ENCODE results near the gene SRRD. TPM values are rescaled to one million over a fixed set of nuclear protein-coding genes. Genes with fewer than 3 reads are reported as not detected.

Gene SRRD
- polyA plus RNA-seq, 1 experiment = 13.1 TPM

DNA sequence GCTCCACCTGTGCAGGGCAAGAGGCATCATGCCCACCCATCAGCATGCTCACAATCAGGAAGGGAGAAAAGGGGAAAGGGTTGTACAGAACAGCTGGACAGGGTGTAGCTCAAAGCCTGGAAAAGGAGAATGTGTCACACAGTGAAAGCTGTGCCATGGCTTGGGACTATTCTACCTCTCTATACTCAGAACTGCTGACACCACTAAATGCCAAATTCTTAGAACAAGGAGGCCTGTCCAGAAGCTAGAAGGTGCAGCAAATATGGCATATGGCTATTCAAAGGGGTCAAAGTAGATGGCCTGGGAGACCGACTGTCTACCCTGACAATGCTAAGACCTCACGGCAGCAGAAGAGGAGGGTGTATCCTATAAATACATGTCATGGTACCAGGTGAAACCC lies 12.9 kb upstream of the SRRD start:
- ChIA-PET POLR2A (interaction anchor here (1.0 kb wide), 1 partner anchor 195 kb away, joined by 3 read pairs; no protein-coding TSS in a partner anchor), CTCF (interaction anchor here (3.6 kb wide), 1 partner anchor 9 kb away, joined by 15 read pairs; no protein-coding TSS in a partner anchor)
- TF ChIP-seq, protein P1, sequence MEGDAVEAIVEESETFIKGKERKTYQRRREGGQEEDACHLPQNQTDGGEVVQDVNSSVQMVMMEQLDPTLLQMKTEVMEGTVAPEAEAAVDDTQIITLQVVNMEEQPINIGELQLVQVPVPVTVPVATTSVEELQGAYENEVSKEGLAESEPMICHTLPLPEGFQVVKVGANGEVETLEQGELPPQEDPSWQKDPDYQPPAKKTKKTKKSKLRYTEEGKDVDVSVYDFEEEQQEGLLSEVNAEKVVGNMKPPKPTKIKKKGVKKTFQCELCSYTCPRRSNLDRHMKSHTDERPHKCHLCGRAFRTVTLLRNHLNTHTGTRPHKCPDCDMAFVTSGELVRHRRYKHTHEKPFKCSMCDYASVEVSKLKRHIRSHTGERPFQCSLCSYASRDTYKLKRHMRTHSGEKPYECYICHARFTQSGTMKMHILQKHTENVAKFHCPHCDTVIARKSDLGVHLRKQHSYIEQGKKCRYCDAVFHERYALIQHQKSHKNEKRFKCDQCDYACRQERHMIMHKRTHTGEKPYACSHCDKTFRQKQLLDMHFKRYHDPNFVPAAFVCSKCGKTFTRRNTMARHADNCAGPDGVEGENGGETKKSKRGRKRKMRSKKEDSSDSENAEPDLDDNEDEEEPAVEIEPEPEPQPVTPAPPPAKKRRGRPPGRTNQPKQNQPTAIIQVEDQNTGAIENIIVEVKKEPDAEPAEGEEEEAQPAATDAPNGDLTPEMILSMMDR (IDR thresholded peaks at IDR 0.05; ENCODE audit: insufficient read depth, low read depth, low read length) = no peak
- H3K4me3 ChIP-seq (ENCODE audit: low read depth, low read length) = no peak overlapping the region
- no peaks in the 10 kb centered on the region for H3K27me3 ChIP-seq (ENCODE audit: control insufficient read depth, insufficient read depth, low read length)
- DNase-seq (ENCODE audit: low read depth) = no peak
- peaks cover 13% of the 10 kb centered on the region for H3K36me3 ChIP-seq (ENCODE audit: control insufficient read depth, insufficient read depth, low read length)

DNA sequence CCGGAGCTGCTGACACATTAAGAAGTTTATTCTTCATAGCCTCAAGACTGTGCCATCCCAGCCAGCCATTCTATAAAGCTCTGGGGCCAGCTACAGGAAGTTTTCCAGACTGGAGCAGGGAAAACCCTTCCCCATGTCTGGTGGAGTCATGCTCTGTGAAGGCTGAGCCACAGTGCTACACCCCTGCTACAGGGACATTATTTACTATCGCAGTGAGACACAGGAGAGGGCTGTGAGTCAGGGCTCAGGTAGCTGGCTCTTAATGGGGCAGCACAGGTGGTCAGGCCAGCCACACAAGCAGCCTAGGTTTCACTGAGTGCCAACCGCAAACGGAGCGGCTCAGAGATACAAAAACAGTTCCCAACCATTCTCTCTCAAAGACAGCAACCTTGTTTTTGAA lies 12.2 kb upstream of the SRRD start:
- TF ChIP-seq, protein P1 (IDR thresholded peaks at IDR 0.05; ENCODE audit: insufficient read depth, low read depth, low read length) = no peak
- H3K27me3 ChIP-seq (ENCODE audit: control insufficient read depth, insufficient read depth, low read length) = no peaks in the 10 kb centered on the region
- CTCF ChIA-PET = interaction anchor here (3.6 kb wide), 1 partner anchor 10 kb away, joined by 15 read pairs; no protein-coding TSS in a partner anchor
- peak; percentile 75 for DNase-seq (ENCODE audit: low read depth)
- no peak overlapping the region for H3K4me3 ChIP-seq (ENCODE audit: low read depth, low read length)
- H3K36me3 ChIP-seq (ENCODE audit: control insufficient read depth, insufficient read depth, low read length) = peaks cover 12% of the 10 kb centered on the region
- POLR2A ChIA-PET = interaction anchor here (1.0 kb wide), 1 partner anchor 194 kb away, joined by 3 read pairs; no protein-coding TSS in a partner anchor

DNA sequence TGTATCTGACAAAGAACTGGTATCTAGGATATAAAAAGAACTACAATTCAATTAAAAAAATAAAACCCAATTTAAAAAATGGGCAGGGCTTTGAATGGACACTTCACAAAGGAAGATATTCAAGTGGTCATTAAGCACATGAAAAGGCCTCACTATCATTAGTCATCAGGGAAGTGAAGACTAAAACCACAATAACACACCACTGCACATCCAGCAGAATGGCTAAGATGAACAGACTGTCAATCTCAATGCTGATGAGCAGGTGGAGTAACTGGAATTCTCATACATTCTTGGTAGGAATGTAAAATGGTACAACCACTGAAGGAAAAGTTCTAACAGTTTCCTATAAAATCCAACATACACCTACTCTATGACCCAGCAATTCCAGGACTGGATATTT lies 9.0 kb upstream of the SRRD start:
- TF ChIP-seq, protein P1 (IDR thresholded peaks at IDR 0.05; ENCODE audit: insufficient read depth, low read depth, low read length) = no peak
- DNase-seq (ENCODE audit: low read depth) = no peak
- POLR2A ChIA-PET = no interaction called here
- CTCF ChIA-PET = no interaction called here
- no peak overlapping the region for H3K4me3 ChIP-seq (ENCODE audit: low read depth, low read length)
- no peaks in the 10 kb centered on the region for H3K27me3 ChIP-seq (ENCODE audit: control insufficient read depth, insufficient read depth, low read length)
- peaks cover 8% of the 10 kb centered on the region for H3K36me3 ChIP-seq (ENCODE audit: control insufficient read depth, insufficient read depth, low read length)

DNA sequence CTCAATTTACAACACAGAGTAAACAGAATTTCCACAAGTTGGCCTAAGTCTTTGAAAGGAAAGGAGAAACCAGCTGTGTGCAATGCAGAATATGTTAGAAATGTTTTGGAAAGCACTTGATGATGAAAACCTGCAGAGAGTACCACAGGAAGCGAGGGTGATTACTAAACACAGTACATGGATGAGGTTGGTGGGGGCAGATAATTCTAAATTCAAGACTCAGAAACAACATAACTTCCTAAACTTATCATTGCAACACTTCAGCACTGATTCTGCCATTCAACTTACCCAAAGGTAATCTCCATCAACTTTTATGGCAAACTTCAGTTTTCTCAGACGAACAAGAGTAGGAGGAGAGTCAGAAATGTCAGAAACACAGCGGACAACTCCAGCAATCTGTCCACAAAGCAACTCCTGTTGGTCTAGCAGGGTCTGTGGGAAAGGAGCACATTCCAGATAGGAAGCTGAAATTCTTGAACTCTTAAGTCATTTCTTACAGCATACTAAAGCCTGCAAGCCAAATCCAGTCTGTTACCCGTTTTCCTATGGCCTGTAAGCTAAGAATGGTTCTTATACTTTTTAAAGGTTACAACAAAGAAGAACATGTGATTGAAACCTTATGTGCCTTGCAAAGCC lies 6.9 kb upstream of the SRRD start:
- no peak for DNase-seq (ENCODE audit: low read depth)
- Histone ChIP-seq H3K27me3 (ENCODE audit: control insufficient read depth, insufficient read depth, low read length) (no peaks in the 10 kb centered on the region), H3K36me3 (ENCODE audit: control insufficient read depth, insufficient read depth, low read length) (no peaks in the 10 kb centered on the region; the same call in 1 of the 2 replicates), H3K4me3 (ENCODE audit: low read depth, low read length) (no peak overlapping the region)
- ChIA-PET POLR2A (interaction anchor here (0.6 kb wide), 1 partner anchor 100 kb away, joined by 3 read pairs; no protein-coding TSS in a partner anchor), CTCF (interaction anchor here (1.4 kb wide), 1 partner anchor 26 kb away, joined by 4 read pairs; no protein-coding TSS in a partner anchor)
- TF ChIP-seq, protein P1 (IDR thresholded peaks at IDR 0.05; ENCODE audit: insufficient read depth, low read depth, low read length) = no peak

DNA sequence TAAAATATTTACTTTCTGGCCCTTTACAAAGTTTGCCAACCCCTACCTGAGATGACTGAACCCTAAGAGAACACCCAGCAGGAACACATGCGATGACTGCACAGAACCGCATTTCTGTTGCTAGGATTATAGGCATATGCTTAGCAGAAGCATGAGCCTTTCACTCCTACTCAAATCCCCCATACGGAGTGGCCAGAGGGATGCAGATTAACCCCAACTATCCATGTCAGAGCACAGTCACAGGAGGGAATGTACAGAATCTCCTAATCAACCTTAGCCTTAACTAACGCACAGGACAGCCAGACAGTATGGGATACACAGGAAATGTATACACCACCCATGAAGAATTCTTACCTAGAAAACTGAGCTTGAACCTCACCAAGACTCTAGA lies 6.3 kb upstream of the SRRD start:
- CTCF ChIA-PET = interaction anchor here (1.4 kb wide), 1 partner anchor 26 kb away, joined by 4 read pairs; no protein-coding TSS in a partner anchor
- TF ChIP-seq, protein P1 (IDR thresholded peaks at IDR 0.05; ENCODE audit: insufficient read depth, low read depth, low read length) = no peak
- no peak overlapping the region for H3K4me3 ChIP-seq (ENCODE audit: low read depth, low read length)
- POLR2A ChIA-PET = no interaction called here
- no peak for DNase-seq (ENCODE audit: low read depth)
- H3K27me3 ChIP-seq (ENCODE audit: control insufficient read depth, insufficient read depth, low read length) = no peaks in the 10 kb centered on the region
- H3K36me3 ChIP-seq (ENCODE audit: control insufficient read depth, insufficient read depth, low read length) = no peaks in the 10 kb centered on the region; the same call in 1 of the 2 replicates
